WTC11 (cell line): ENCODE measurements around the gene CTNND2.

ENCODE experiments used
- CBFB ChIP-seq: sonication (generic); formaldehyde crosslinking; IDR thresholded peaks from 2 replicates; pipeline ENCODE4 v1.8.1; 2022; ENCODE audit warnings: mild to moderate bottlenecking, low read depth, missing genetic modification reagents
- CREB1 ChIP-seq: sonication (generic); formaldehyde crosslinking; IDR thresholded peaks from 2 replicates; pipeline ENCODE4 v1.8.0; 2023; ENCODE audit warnings: mild to moderate bottlenecking, missing genetic modification reagents
- EMX1 ChIP-seq: fragments of 250-450 bp; sonication (Bioruptor Pico); IDR thresholded peaks from 2 replicates; pipeline ENCODE4 v1.8.0; 2021; ENCODE audit warnings: mild to moderate bottlenecking
- MYBL2 ChIP-seq: sonication (generic); formaldehyde crosslinking; IDR thresholded peaks from 2 replicates; pipeline ENCODE4 v1.8.1; 2023; ENCODE audit warnings: mild to moderate bottlenecking, moderate library complexity, missing genetic modification reagents
- NR1H2 ChIP-seq: sonication (generic); formaldehyde crosslinking; IDR thresholded peaks from 2 replicates; pipeline ENCODE4 v1.9.0; 2021; ENCODE audit warnings: mild to moderate bottlenecking, moderate library complexity, missing genetic modification reagents
- TP53 ChIP-seq: sonication (generic); formaldehyde crosslinking; IDR thresholded peaks from 2 replicates; pipeline ENCODE4 v1.8.1; 2023; ENCODE audit warnings: mild to moderate bottlenecking, missing genetic modification reagents
- TF ChIP-seq, protein P1 (sequence below): sonication (generic); formaldehyde crosslinking; IDR thresholded peaks from 2 replicates; pipeline ENCODE4 v1.8.0; 2022; ENCODE audit warnings: mild to moderate bottlenecking, missing genetic modification reagents
- TF ChIP-seq, protein P2 (sequence below): fragments of 200-600 bp; IDR thresholded peaks from 2 replicates; pipeline ENCODE4 v1.8.0; 2022; ENCODE audit warnings: antibody characterized with exemption
- TF ChIP-seq, protein P3 (sequence below): sonication (generic); formaldehyde crosslinking; IDR thresholded peaks from 2 replicates; pipeline ENCODE4 v1.8.0; 2022; ENCODE audit warnings: mild to moderate bottlenecking, missing genetic modification reagents

DNA sequence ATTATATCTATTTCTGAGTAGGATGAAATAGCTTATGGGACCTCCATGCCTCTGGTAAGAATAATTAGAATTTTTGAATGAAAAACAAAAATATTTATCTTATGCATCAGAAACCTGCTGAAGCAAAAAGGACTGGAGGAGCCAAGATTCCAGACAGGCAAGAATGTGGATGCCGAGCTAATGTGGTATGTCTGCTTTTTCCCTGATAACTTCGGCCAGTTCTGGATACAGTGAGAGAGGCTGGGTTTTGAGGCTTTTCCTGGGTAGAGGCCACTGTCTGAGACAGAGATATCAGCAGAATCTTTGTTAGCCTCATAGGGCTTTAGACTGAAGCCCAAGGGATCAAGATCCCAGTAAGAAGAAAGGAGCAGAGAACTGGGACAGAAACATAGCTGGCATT lies 5.2 kb upstream of the CTNND2 start:
- TF ChIP-seq, protein P1, sequence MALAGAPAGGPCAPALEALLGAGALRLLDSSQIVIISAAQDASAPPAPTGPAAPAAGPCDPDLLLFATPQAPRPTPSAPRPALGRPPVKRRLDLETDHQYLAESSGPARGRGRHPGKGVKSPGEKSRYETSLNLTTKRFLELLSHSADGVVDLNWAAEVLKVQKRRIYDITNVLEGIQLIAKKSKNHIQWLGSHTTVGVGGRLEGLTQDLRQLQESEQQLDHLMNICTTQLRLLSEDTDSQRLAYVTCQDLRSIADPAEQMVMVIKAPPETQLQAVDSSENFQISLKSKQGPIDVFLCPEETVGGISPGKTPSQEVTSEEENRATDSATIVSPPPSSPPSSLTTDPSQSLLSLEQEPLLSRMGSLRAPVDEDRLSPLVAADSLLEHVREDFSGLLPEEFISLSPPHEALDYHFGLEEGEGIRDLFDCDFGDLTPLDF = no peak
- TF ChIP-seq, protein P2, sequence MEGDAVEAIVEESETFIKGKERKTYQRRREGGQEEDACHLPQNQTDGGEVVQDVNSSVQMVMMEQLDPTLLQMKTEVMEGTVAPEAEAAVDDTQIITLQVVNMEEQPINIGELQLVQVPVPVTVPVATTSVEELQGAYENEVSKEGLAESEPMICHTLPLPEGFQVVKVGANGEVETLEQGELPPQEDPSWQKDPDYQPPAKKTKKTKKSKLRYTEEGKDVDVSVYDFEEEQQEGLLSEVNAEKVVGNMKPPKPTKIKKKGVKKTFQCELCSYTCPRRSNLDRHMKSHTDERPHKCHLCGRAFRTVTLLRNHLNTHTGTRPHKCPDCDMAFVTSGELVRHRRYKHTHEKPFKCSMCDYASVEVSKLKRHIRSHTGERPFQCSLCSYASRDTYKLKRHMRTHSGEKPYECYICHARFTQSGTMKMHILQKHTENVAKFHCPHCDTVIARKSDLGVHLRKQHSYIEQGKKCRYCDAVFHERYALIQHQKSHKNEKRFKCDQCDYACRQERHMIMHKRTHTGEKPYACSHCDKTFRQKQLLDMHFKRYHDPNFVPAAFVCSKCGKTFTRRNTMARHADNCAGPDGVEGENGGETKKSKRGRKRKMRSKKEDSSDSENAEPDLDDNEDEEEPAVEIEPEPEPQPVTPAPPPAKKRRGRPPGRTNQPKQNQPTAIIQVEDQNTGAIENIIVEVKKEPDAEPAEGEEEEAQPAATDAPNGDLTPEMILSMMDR = no peak
- TF ChIP-seq CREB1 (CRISPR knock-in tag) = no peak
- no peak for TF ChIP-seq TP53 (CRISPR knock-in tag)
- TF ChIP-seq CBFB = no peak
- TF ChIP-seq, protein P3, sequence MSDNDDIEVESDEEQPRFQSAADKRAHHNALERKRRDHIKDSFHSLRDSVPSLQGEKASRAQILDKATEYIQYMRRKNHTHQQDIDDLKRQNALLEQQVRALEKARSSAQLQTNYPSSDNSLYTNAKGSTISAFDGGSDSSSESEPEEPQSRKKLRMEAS (CRISPR knock-in tag) = no peak
- no peak for TF ChIP-seq NR1H2
- no peak for TF ChIP-seq EMX1 (CRISPR knock-in tag)
- no peak for TF ChIP-seq MYBL2 (CRISPR knock-in tag)
